Caco-2 (cell line): ENCODE results near the gene SLC12A1. TPM values are rescaled to one million over a fixed set of nuclear protein-coding genes. Genes with fewer than 3 reads are reported as not detected.

ENCODE experiments used
- BruUV-seq: library from RNA; stranded (reverse); fragments of 400-500 nt; replicated peaks from 2 replicates; lab custom pipeline; 2021; lab: Mats Ljungman, UMichigan
- CTCF ChIA-PET: fragments of 300-600 bp; sonication (Branson Sonifier 250); formaldehyde crosslinking; loops from one replicate; lab custom pipeline; 2022; ENCODE audit warnings: antibody characterized with exemption; lab: Charles Lee
- POLR2A ChIA-PET: fragments of 300-600 bp; sonication (Branson Sonifier 250); formaldehyde crosslinking; loops from one replicate; lab custom pipeline; 2022; ENCODE audit warnings: antibody characterized with exemption; lab: Charles Lee
- DNase-seq, 2 experiments: peaks; one replicate each; pipeline versions ENCODE4 v3.0.0 to v3.0.0-alpha.2; 2020 to 2022
- H3K27me3 ChIP-seq: replicated peaks from 2 replicates; pipeline ENCODE4 v1.6.0; 2011; ENCODE audit warnings: low read length; ENCODE audit not compliant: control insufficient read depth, insufficient read depth
- H3K36me3 ChIP-seq: 2 replicates; pipeline ENCODE4 v1.5.1; 2011; ENCODE audit warnings: low read length; ENCODE audit not compliant: control insufficient read depth, insufficient read depth
- H3K4me1 ChIP-seq: fragments of 250-450 bp; sonication (Bioruptor Pico); 2 replicates; pipeline ENCODE4 v1.5.1; 2020; ENCODE audit warnings: mild to moderate bottlenecking
- H3K4me3 ChIP-seq: 2 replicates; pipeline ENCODE4 v1.5.1; 2011; ENCODE audit warnings: low read depth, mild to moderate bottlenecking, control low read depth, low read length
- H3K9me3 ChIP-seq: fragments of 250-450 bp; sonication (Bioruptor Pico); 2 replicates; pipeline ENCODE4 v1.5.1; 2020; ENCODE audit warnings: mild to moderate bottlenecking, moderate library complexity
- H3K27ac Mint-ChIP-seq: one replicate; pipeline ENCODE4 v1.8.0; 2022; ENCODE audit warnings: mixed read lengths; ENCODE audit not compliant: unreplicated experiment
- H3K27me3 Mint-ChIP-seq: one replicate; pipeline ENCODE4 v1.8.0; 2022; ENCODE audit warnings: mixed read lengths; ENCODE audit not compliant: insufficient read depth, unreplicated experiment
- H3K36me3 Mint-ChIP-seq: one replicate; pipeline ENCODE4 v1.8.0; 2022; ENCODE audit warnings: mild to moderate bottlenecking, mixed read lengths; ENCODE audit not compliant: insufficient read depth, unreplicated experiment
- H3K4me1 Mint-ChIP-seq: one replicate; pipeline ENCODE4 v1.8.0; 2022; ENCODE audit warnings: low read depth, mixed read lengths; ENCODE audit not compliant: unreplicated experiment
- H3K4me3 Mint-ChIP-seq: one replicate; pipeline ENCODE4 v1.8.0; 2022; ENCODE audit warnings: mild to moderate bottlenecking, moderate library complexity, mixed read lengths; ENCODE audit not compliant: unreplicated experiment
- H3K9me3 Mint-ChIP-seq: one replicate; pipeline ENCODE4 v1.8.0; 2022; ENCODE audit warnings: mixed read lengths; ENCODE audit not compliant: unreplicated experiment
- CTCF ChIP-seq, 2 experiments: fragments of 200-600 bp in 1 of 2; IDR thresholded peaks; 1 replicate in 1 of 2; 2 replicates in 1 of 2; pipeline versions ENCODE4 v1.5.1 to v1.8.0; 2011 to 2022; ENCODE audit warnings: antibody characterized with exemption in 1 of 2, control low read depth in 1 of 2, inconsistent platforms in 1 of 2, low read depth in 1 of 2, low read length in 1 of 2, mild to moderate bottlenecking in 1 of 2, moderate library complexity in 1 of 2; ENCODE audit not compliant: insufficient read depth in 1 of 2, severe bottlenecking in 1 of 2, unreplicated experiment in 1 of 2
- intact Hi-C: fragments of 100-400 bp; cut with micrococcal nuclease; formaldehyde crosslinking; loops from one replicate; pipeline ENCODE4 v1.10.0; 2022; ENCODE audit not compliant: unreplicated experiment
- total RNA-seq: library from RNA; stranded (reverse); gene quantifications from 2 replicates; pipeline ENCODE4 v1.2.3, GENCODE V29; 2022

SLC12A1 gene
- total RNA-seq, 1 experiment from 2014 or later = not detected

- CTCF ChIA-PET = no interaction called here
- H3K4me1 ChIP-seq = 0 out of 2 replicates have a peak, but pooled peaks cover 7% of the 10 kb centered on the region
- Mint-ChIP-seq H3K9me3 (no peaks in the 10 kb centered on the region), H3K27me3 (peaks cover 4% of the 10 kb centered on the region), H3K4me1 (no peaks in the 10 kb centered on the region), H3K27ac (no peak overlapping the region), H3K4me3 (peak overlapping the region; percentile 75), H3K36me3 (no peaks in the 10 kb centered on the region)
- no peak for TF ChIP-seq CTCF (IDR thresholded peaks at IDR 0.05; ENCODE audit: insufficient read depth in 1 of 2, low read depth in 1 of 2, low read length in 1 of 2, severe bottlenecking in 1 of 2, unreplicated experiment in 1 of 2)
- H3K4me3 ChIP-seq = peak overlapping the region; percentile 61
- POLR2A ChIA-PET = interaction anchor here (0.6 kb wide), 2 partner anchors 16 to 153 kb away, joined by 3 read pairs; no protein-coding TSS in a partner anchor
- no peak for DNase-seq
- H3K27me3 ChIP-seq = no peaks in the 10 kb centered on the region
- intact Hi-C loops = no loop called here
- BruUV-seq = no TSS peak
- H3K9me3 ChIP-seq = no peaks in the 10 kb centered on the region
- no peaks in the 10 kb centered on the region for H3K36me3 ChIP-seq
These were observed 28.7 kb upstream of the SLC12A1 start for GRCh38 chr15:48177383-48177765.

- H3K9me3 Mint-ChIP-seq = no peaks in the 10 kb centered on the region
These were observed 28.1 kb upstream of the SLC12A1 start, which contains the start of gene MYEF2 for GRCh38 chr15:48177766-48178647. Gene MYEF2, minus strand, starts transcription at chr15:48178295. Its CDS starts 58 bp downstream, at chr15:48178237.

More at GRCh38 chr15:48177766-48178647, 28.1 kb upstream of the SLC12A1 start, which contains the start of gene MYEF2:
- Histone ChIP-seq H3K4me1 (0 out of 2 replicates have a peak, but pooled peaks cover 7% of the 10 kb centered on the region), H3K4me3 (peak within 1 kb of the TSS; percentile 61), H3K36me3 (no peaks in the 10 kb centered on the region), H3K27me3 (no peaks in the 10 kb centered on the region), H3K9me3 (no peaks in the 10 kb centered on the region)
- CTCF ChIA-PET = no interaction called here
- no peaks in the 10 kb centered on the region for H3K36me3 Mint-ChIP-seq
- POLR2A ChIA-PET = interaction anchor here (0.6 to 1.0 kb wide), 3 partner anchors 9 to 152 kb away, joined by 3 read pairs; no protein-coding TSS in a partner anchor
- no peak for TF ChIP-seq CTCF (IDR thresholded peaks at IDR 0.05; ENCODE audit: insufficient read depth in 1 of 2, low read depth in 1 of 2, low read length in 1 of 2, severe bottlenecking in 1 of 2, unreplicated experiment in 1 of 2)
- peaks cover 4% of the 10 kb centered on the region for H3K27me3 Mint-ChIP-seq
- H3K4me3 Mint-ChIP-seq = peak within 1 kb of the TSS; percentile 75
- peak; percentile 80 to 85 for DNase-seq
- intact Hi-C loops = no loop called here
- H3K4me1 Mint-ChIP-seq = no peaks in the 10 kb centered on the region
- H3K27ac Mint-ChIP-seq = no peak within 1 kb of the TSS
- BruUV-seq = no TSS peak
